UCSD-AML1 (cell line): Measurements from ENCODE around the gene ATL2.
"Not testable (repeated sequence)": the region's sequence is repeated elsewhere in the genome, so short reads cannot be mapped to it uniquely, and the experiment has no call there.

Experiments used
- DNase-seq: peaks from one replicate; lab custom pipeline; 2025; ENCODE audit not compliant: unreplicated experiment; lab: John Stamatoyannopoulos, UW

The ATL2 gene

GRCh38 chr2:38377050-38377828 lies at the start of gene ATL2:
Gene ATL2 (minus strand): TSS chr2:38377273. CDS start chr2:38377260, 13 bp downstream.
- DNase-seq = peak; percentile 94

GRCh38 chr2:38423763-38424162 lies 46.7 kb upstream of the ATL2 start:
- no peak for DNase-seq

GRCh38 chr2:38421274-38422056 lies 44.4 kb upstream of the ATL2 start:
- no peak for DNase-seq

- DNase-seq = no peak
Measured at GRCh38 chr2:38419499-38419898, 42.4 kb upstream of the ATL2 start.

- DNase-seq = no peak
Measured at GRCh38 chr2:38418735-38419134, 41.7 kb upstream of the ATL2 start.

GRCh38 chr2:38417745-38418689 lies 40.9 kb upstream of the ATL2 start:
- no peak for DNase-seq

GRCh38 chr2:38416296-38417036 lies 39.4 kb upstream of the ATL2 start:
- DNase-seq = no peak

- DNase-seq = no peak
Measured at GRCh38 chr2:38415728-38416291, 38.7 kb upstream of the ATL2 start.

GRCh38 chr2:38415023-38415422 lies 38.0 kb upstream of the ATL2 start:
- DNase-seq = no peak

GRCh38 chr2:38412235-38412871 lies 35.3 kb upstream of the ATL2 start:
- DNase-seq = not testable (repeated sequence)

- no peak for DNase-seq
Measured at GRCh38 chr2:38409156-38410102, 32.4 kb upstream of the ATL2 start.

- no peak for DNase-seq
Measured at GRCh38 chr2:38407111-38407682, 30.1 kb upstream of the ATL2 start.

- no peak for DNase-seq
Measured at GRCh38 chr2:38406597-38407110, 29.6 kb upstream of the ATL2 start.

- DNase-seq = no peak
Measured at GRCh38 chr2:38405917-38406596, 29.0 kb upstream of the ATL2 start.

- no peak for DNase-seq
Measured at GRCh38 chr2:38400513-38400912, 23.4 kb upstream of the ATL2 start.

GRCh38 chr2:38398739-38399138 lies 21.7 kb upstream of the ATL2 start:
- DNase-seq = no peak

GRCh38 chr2:38394903-38395341 lies 17.8 kb upstream of the ATL2 start:
- no peak for DNase-seq
